ENCODE data around the gene DOCK9. TPM values are rescaled to one million over a fixed set of nuclear protein-coding genes. Genes with fewer than 3 reads are reported as not detected.

Gene DOCK9
- total RNA-seq, 1 donor from 2014 or later: 153 TPM

DNA sequence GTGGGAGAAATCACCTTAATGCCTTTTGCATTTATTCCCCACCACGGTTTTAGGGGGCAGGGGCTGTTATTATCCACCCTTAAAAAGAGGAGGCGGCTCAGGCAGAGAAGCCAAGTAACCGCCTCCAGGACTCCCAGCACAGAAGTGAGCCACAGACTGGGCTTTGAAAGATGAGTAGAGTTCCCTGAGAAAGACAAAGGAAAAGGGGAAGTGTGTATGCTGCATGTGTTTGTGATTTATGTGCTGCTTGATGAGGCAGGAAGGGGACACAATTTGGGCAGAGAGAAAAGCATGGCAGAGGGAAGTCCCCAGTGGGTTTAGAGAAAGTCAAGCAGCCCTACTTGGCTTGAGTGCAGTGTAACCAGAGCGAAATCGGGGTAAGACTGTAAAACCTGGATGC lies 85.0 kb downstream of the DOCK9 start:
- no peak for ATAC-seq
- H3K9me3 ChIP-seq: no peaks in the 10 kb centered on the region
- intact Hi-C loops (cut with DNase I): no loop called here

DNA sequence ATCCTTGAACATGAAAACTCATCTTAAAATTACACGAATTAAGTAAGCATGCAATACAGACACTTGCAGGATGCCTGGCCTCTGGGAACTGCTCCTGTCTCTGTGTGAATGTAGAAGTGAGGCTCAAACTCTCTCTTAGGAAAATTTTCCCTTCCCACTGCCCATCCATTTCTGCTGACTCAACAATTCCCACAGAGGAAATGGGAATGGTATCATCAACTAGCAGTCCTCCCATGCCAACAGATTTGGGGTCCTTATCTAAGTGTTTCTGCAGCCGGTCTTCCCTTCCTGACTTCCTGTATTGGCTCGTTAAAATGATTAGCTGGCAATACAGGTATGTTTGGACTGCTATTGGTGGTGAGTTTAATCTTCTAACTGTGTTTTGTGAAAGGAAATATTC lies 85.8 kb downstream of the DOCK9 start:
- peaks cover 9% of the 10 kb centered on the region for H3K4me1 ChIP-seq
- H3K4me3 ChIP-seq: no peak overlapping the region
- ATAC-seq (no peak), DNase-seq (no peak)
- TF ChIP-seq CTCF (IDR thresholded peaks at IDR 0.05): no peak
- no peaks in the 10 kb centered on the region for H3K9me3 ChIP-seq
- H3K27me3 ChIP-seq (ENCODE audit: low read depth): no peaks in the 10 kb centered on the region
- peaks cover 56% of the 10 kb centered on the region for H3K36me3 ChIP-seq
- no peak overlapping the region for H3K27ac ChIP-seq
- intact Hi-C loops (cut with DNase I): no loop called here

More for the DNA sequence above, 85.0 kb downstream of the DOCK9 start:
- Histone ChIP-seq H3K4me1 (peaks cover 9% of the 10 kb centered on the region), H3K36me3 (peaks cover 56% of the 10 kb centered on the region), H3K27ac (no peak overlapping the region), H3K4me3 (no peak overlapping the region), H3K27me3 (ENCODE audit: low read depth) (no peaks in the 10 kb centered on the region)
- no peak for TF ChIP-seq CTCF (IDR thresholded peaks at IDR 0.05)
- DNase-seq: no peak

DNA sequence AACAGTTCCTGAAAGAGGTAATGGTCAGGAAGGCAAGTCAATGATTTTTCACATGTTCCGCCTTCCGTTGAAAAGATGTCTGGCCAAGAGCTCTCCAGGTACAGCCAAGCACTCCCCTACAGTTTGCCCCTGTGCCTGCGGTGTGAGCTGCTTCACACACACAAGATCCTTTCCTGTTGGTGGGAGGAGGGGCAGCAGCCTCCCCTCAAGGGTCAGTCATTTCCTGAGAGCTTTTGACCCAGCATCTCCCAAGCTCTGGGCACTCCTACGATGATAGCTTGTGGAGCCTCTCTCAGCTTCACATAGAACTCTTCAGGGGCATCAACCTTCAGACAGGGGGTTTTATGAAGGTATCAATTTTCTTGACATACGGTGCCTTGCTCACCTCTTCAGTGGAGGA lies 86.9 kb downstream of the DOCK9 start:
- no peak overlapping the region for H3K4me3 ChIP-seq
- peaks cover 57% of the 10 kb centered on the region for H3K36me3 ChIP-seq
- H3K4me1 ChIP-seq: peaks cover 9% of the 10 kb centered on the region
- ATAC-seq (no peak), DNase-seq (no peak)
- TF ChIP-seq CTCF (IDR thresholded peaks at IDR 0.05): no peak
- no peaks in the 10 kb centered on the region for H3K9me3 ChIP-seq
- intact Hi-C loops (cut with DNase I): no loop called here
- no peak overlapping the region for H3K27ac ChIP-seq
- H3K27me3 ChIP-seq (ENCODE audit: low read depth): no peaks in the 10 kb centered on the region

- intact Hi-C loops (cut with DNase I): no loop called here
- H3K36me3 ChIP-seq: peaks cover 57% of the 10 kb centered on the region
- H3K9me3 ChIP-seq: no peaks in the 10 kb centered on the region
- H3K27ac ChIP-seq: no peak overlapping the region
- ATAC-seq: no peak
- no peak for TF ChIP-seq CTCF (IDR thresholded peaks at IDR 0.05)
- no peaks in the 10 kb centered on the region for H3K27me3 ChIP-seq (ENCODE audit: low read depth)
- no peak overlapping the region for H3K4me3 ChIP-seq
- peaks cover 9% of the 10 kb centered on the region for H3K4me1 ChIP-seq
- no peak for DNase-seq
Measured at GRCh38 chr13:98890186-98890585, 87.7 kb downstream of the DOCK9 start.

DNA sequence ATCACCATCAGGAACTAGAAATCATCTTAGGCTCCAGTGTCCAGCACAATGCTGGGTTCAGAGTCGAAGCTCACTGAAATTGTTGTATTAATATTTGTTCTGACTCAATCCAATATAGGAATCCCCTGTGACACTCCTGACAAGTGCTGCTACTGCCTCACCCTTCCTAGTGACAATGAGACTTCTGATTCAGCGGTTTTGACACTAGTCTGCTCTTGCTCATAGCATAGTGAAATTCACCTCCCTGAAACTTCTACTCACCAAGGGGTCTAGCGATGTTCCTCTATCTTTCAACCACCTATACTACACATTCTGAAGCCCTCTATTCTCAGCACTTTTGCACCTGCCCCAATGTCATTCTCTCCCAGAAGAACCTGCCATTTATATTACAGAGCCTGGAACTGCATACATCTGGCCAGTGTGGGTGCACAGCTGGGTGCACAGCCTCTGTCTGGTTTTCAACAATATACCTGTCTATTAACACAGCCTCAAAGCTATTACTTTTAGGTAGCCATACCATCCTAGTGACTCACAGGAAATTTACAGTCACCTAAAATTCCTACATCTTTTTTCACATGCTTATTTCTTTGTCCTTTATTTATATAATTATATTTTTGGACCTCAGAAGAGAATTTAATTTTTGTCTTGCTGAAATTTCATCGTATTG lies 88.3 kb downstream of the DOCK9 start:
- DNase-seq: no peak
- Histone ChIP-seq H3K9me3 (no peaks in the 10 kb centered on the region), H3K4me3 (no peak overlapping the region), H3K27ac (no peak overlapping the region), H3K27me3 (ENCODE audit: low read depth) (no peaks in the 10 kb centered on the region), H3K36me3 (peaks cover 57% of the 10 kb centered on the region), H3K4me1 (peaks cover 9% of the 10 kb centered on the region)
- no peak for TF ChIP-seq CTCF (IDR thresholded peaks at IDR 0.05)
- ATAC-seq: no peak
- intact Hi-C loops (cut with DNase I): no loop called here
